Natural killer cell (primary cell): Measurements from ENCODE around the gene CD93. TPM values are rescaled to one million over a fixed set of nuclear protein-coding genes. Genes with fewer than 3 reads are reported as not detected.

Source experiments
- ATAC-seq, 3 donors: fragments of 150-1000 bp in 2 of 3; fragments of 200-7000 bp in 1 of 3; cut with Tn5 transposase; 1 replicate in 1 of 3; 2 replicates in 2 of 3; pipeline ENCODE4 v1.10.0; 2021; ENCODE audit warnings: mild to moderate bottlenecking in 2 of 3, moderate library complexity in 2 of 3
- DNase-seq, 2 donors: peaks; one replicate each; pipeline versions ENCODE4 v3.0.0 to v3.0.0-alpha.2; 2013 to 2021; ENCODE audit warnings: mixed read lengths in 1 of 2
- H3K27ac ChIP-seq: one replicate; pipeline ENCODE4 v1.5.1; 2013; ENCODE audit warnings: mild to moderate bottlenecking, low read length
- H3K27me3 ChIP-seq: one replicate; pipeline ENCODE4 v1.6.1; 2013; ENCODE audit warnings: low read length; ENCODE audit not compliant: control insufficient read depth, insufficient read depth
- H3K36me3 ChIP-seq: one replicate; pipeline ENCODE4 v1.6.1; 2013; ENCODE audit warnings: low read length; ENCODE audit not compliant: control insufficient read depth, insufficient read depth
- H3K4me1 ChIP-seq: one replicate; pipeline ENCODE4 v1.6.1; 2013; ENCODE audit warnings: low read length; ENCODE audit not compliant: control insufficient read depth, insufficient read depth
- H3K4me3 ChIP-seq: one replicate; pipeline ENCODE4 v1.5.1; 2013; ENCODE audit warnings: low read length
- H3K9me3 ChIP-seq: one replicate; pipeline ENCODE4 v1.6.1; 2013; ENCODE audit warnings: low read length; ENCODE audit not compliant: control insufficient read depth, insufficient read depth
- H3K27ac Mint-ChIP-seq, 2 donors: one replicate each; pipeline ENCODE4 v1.8.0; 2022; ENCODE audit warnings: mild to moderate bottlenecking in 2 of 2, mixed read lengths in 2 of 2, moderate library complexity in 1 of 2
- H3K27me3 Mint-ChIP-seq, 2 donors: one replicate each; pipeline ENCODE4 v1.8.0; 2022; ENCODE audit warnings: low read depth in 2 of 2, mixed read lengths in 2 of 2
- H3K36me3 Mint-ChIP-seq: one replicate; pipeline ENCODE4 v1.8.0; 2022; ENCODE audit warnings: mixed read lengths
- H3K4me1 Mint-ChIP-seq, 2 donors: one replicate each; pipeline ENCODE4 v1.8.0; 2022; ENCODE audit warnings: mixed read lengths in 2 of 2
- H3K4me3 Mint-ChIP-seq: one replicate; pipeline ENCODE4 v1.8.0; 2022; ENCODE audit warnings: mild to moderate bottlenecking, moderate library complexity, mixed read lengths
- H3K9me3 Mint-ChIP-seq, 2 donors: one replicate each; pipeline ENCODE4 v1.8.0; 2022; ENCODE audit warnings: mixed read lengths in 2 of 2
- CTCF ChIP-seq: fragments of 200-600 bp; IDR thresholded peaks from one replicate; pipeline ENCODE4 v1.8.0; 2022; ENCODE audit warnings: antibody characterized with exemption
- WGBS: methylation state at CpG from one replicate; pipeline ENCODE4 v1.1.7; 2013; ENCODE audit warnings: missing lambda C conversion rate; ENCODE audit not compliant: insufficient coverage; 5-methylcytosine and 5-hydroxymethylcytosine counted together
- intact Hi-C: fragments of 100-400 bp; cut with micrococcal nuclease; formaldehyde crosslinking; loops from one replicate; pipeline ENCODE4 v1.14.2; 2022
- total RNA-seq, 4 donors: library from RNA; stranded (reverse); fragments of 120-200 nt in 1 of 4; gene quantifications; one replicate each; pipeline versions ENCODE4 v1.2.3 to v1.2.4, GENCODE V29; 2013 to 2022

Gene CD93
- total RNA-seq, 3 donors from 2014 or later (not counting 1 experiment from before 2014, with no cell fraction given) = 8.0 to 17.9 (median 17.2) TPM

- H3K4me3 Mint-ChIP-seq = peak overlapping the region; percentile 64
- Histone ChIP-seq H3K4me1 (peaks cover 34% of the 10 kb centered on the region), H3K36me3 (no peaks in the 10 kb centered on the region), H3K27me3 (peaks cover 31% of the 10 kb centered on the region), H3K27ac (no peak overlapping the region), H3K4me3 (no peak overlapping the region), H3K9me3 (no peaks in the 10 kb centered on the region)
- H3K9me3 Mint-ChIP-seq = no peaks in the 10 kb centered on the region
- no peak for ATAC-seq
- H3K36me3 Mint-ChIP-seq = no peaks in the 10 kb centered on the region
- peaks cover 38 to 56% of the 10 kb centered on the region in 2 donors for H3K27me3 Mint-ChIP-seq
- H3K4me1 Mint-ChIP-seq = peaks cover 15 to 39% of the 10 kb centered on the region in 2 donors
- no peak for DNase-seq
- no peak overlapping the region for H3K27ac Mint-ChIP-seq
- intact Hi-C loops = no loop called here
- TF ChIP-seq CTCF = no peak
These were observed 39.7 kb downstream of the CD93 start for GRCh38 chr20:23046431-23046830.

GRCh38 chr20:23043376-23043775 is 42.7 kb downstream of the CD93 start:
- ATAC-seq (peak in 1 of 3 donors; percentile 45), DNase-seq (no peak)
- Histone ChIP-seq H3K36me3 (no peaks in the 10 kb centered on the region), H3K4me1 (peaks cover 11% of the 10 kb centered on the region), H3K27ac (no peak overlapping the region), H3K4me3 (no peak overlapping the region), H3K9me3 (no peaks in the 10 kb centered on the region), H3K27me3 (peaks cover 12% of the 10 kb centered on the region)
- Mint-ChIP-seq H3K4me3 (no peak overlapping the region), H3K36me3 (no peaks in the 10 kb centered on the region), H3K27ac (no peak overlapping the region), H3K9me3 (no peaks in the 10 kb centered on the region), H3K4me1 (peaks cover 7 to 8% of the 10 kb centered on the region in 2 donors), H3K27me3 (peaks cover 33 to 73% of the 10 kb centered on the region in 2 donors)
- 80% methylated on average over 6 of the region's 6 CpGs for WGBS
- intact Hi-C loops = no loop called here
- no peak for TF ChIP-seq CTCF

GRCh38 chr20:23042270-23042669 is 43.9 kb downstream of the CD93 start:
- TF ChIP-seq CTCF = no peak
- Histone ChIP-seq H3K27me3 (peaks cover under 1% of the 10 kb centered on the region), H3K9me3 (no peaks in the 10 kb centered on the region), H3K4me3 (no peak overlapping the region), H3K27ac (no peak overlapping the region), H3K36me3 (no peaks in the 10 kb centered on the region), H3K4me1 (peaks cover under 1% of the 10 kb centered on the region)
- ATAC-seq = no peak
- H3K4me1 Mint-ChIP-seq = peaks cover 6 to 7% of the 10 kb centered on the region in 2 donors
- no peaks in the 10 kb centered on the region for H3K9me3 Mint-ChIP-seq
- no peak for DNase-seq
- H3K27ac Mint-ChIP-seq = no peak overlapping the region
- H3K27me3 Mint-ChIP-seq = peaks cover 30 to 79% of the 10 kb centered on the region in 2 donors
- 59% methylated on average over 3 of the region's 3 CpGs for WGBS
- H3K4me3 Mint-ChIP-seq = no peak overlapping the region
- intact Hi-C loops = no loop called here
- no peaks in the 10 kb centered on the region for H3K36me3 Mint-ChIP-seq

GRCh38 chr20:23039885-23040508 is 46.1 kb downstream of the CD93 start:
- 72% methylated on average over 3 of the region's 3 CpGs for WGBS
- Histone ChIP-seq H3K4me3 (no peak overlapping the region), H3K4me1 (no peaks in the 10 kb centered on the region), H3K36me3 (no peaks in the 10 kb centered on the region), H3K27ac (no peak overlapping the region), H3K9me3 (no peaks in the 10 kb centered on the region), H3K27me3 (peaks cover 3% of the 10 kb centered on the region)
- H3K36me3 Mint-ChIP-seq = no peaks in the 10 kb centered on the region
- H3K4me3 Mint-ChIP-seq = no peak overlapping the region
- no peak overlapping the region for H3K27ac Mint-ChIP-seq
- TF ChIP-seq CTCF = no peak
- H3K27me3 Mint-ChIP-seq = peaks cover 30 to 78% of the 10 kb centered on the region in 2 donors
- H3K9me3 Mint-ChIP-seq = no peaks in the 10 kb centered on the region
- no peaks in the 10 kb centered on the region for H3K4me1 Mint-ChIP-seq
- ATAC-seq = no peak
- intact Hi-C loops = no loop called here
- no peak for DNase-seq
